ENCODE measurements around the gene SERGEF.

Gene SERGEF

DNA sequence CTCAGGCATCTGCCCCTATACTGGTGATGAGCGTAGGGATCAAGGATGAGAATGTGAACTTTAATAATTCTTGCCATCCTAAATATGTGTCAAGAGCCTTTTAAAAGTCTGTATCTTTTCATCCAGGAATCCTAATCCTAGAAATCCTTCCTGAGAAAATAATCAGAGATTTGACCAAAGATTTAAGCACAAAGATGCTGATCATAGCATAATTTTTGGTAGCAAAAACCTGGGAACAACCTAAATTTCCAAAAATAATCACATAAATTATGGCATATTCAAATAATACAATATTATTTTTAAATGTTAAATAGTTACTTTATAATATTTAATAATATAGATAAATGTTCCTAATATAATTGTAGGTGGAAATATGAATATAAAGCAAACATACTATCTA lies 76.1 kb downstream of the SERGEF start:
- H3K27me3 ChIP-seq (ENCODE audit: control insufficient read depth, insufficient read depth, low read length), result no peaks in the 10 kb centered on the region
- H3K36me3 ChIP-seq (ENCODE audit: control insufficient read depth, insufficient read depth, low read length), result no peaks in the 10 kb centered on the region
- H3K9ac ChIP-seq (ENCODE audit: low read depth, low read length), result no peak overlapping the region
- peaks cover 3% of the 10 kb centered on the region for H3K4me1 ChIP-seq (ENCODE audit: control insufficient read depth, insufficient read depth, low read length)
- no peak overlapping the region for H3K4me3 ChIP-seq (ENCODE audit: low read depth, low read length)
- H3K9me3 ChIP-seq (ENCODE audit: control insufficient read depth, insufficient read depth, low read length), result no peaks in the 10 kb centered on the region

DNA sequence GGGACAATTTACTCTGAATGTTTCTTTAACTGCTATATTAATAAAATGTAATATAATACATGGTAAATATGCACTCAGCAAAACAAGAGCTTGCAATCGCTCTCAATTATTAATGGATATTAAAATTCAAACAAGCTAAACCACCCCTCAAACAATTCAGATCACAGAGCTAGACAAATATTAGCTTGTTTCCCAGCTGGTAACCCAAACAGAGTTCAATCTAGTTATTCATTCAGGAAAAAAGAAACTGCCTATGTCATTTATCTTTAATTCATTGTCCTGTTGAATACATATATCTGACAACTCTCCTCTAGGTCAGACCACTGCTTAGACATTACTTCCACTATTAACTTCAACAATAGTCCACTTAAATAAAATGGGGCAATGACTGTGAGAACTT lies 78.7 kb downstream of the SERGEF start:
- no peak overlapping the region for H3K4me3 ChIP-seq (ENCODE audit: low read depth, low read length)
- H3K36me3 ChIP-seq (ENCODE audit: control insufficient read depth, insufficient read depth, low read length), result no peaks in the 10 kb centered on the region
- H3K9ac ChIP-seq (ENCODE audit: low read depth, low read length), result no peak overlapping the region
- no peaks in the 10 kb centered on the region for H3K9me3 ChIP-seq (ENCODE audit: control insufficient read depth, insufficient read depth, low read length)
- peaks cover 12% of the 10 kb centered on the region for H3K4me1 ChIP-seq (ENCODE audit: control insufficient read depth, insufficient read depth, low read length)
- H3K27me3 ChIP-seq (ENCODE audit: control insufficient read depth, insufficient read depth, low read length), result no peaks in the 10 kb centered on the region

DNA sequence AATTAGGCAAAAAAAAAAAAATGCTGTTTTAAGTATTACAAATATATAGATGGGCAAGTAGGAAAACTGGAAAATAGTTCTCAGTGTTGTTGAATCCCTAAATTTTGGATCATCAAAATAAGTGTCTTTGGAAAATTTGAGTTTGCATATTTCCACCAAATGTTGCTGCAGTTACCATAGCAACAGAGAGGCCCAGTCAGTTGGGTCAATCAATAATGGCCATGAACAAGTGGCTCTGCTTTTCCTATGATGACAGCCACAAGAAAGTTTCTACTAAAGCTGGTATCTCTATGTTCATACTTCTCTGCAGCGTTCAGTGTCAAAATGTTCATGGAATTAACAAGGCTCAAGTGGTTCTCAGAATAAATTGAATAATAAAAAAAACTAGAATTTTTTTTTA lies 79.1 kb downstream of the SERGEF start:
- Histone ChIP-seq H3K9ac (ENCODE audit: low read depth, low read length) (no peak overlapping the region), H3K4me3 (ENCODE audit: low read depth, low read length) (no peak overlapping the region), H3K27me3 (ENCODE audit: control insufficient read depth, insufficient read depth, low read length) (no peaks in the 10 kb centered on the region), H3K9me3 (ENCODE audit: control insufficient read depth, insufficient read depth, low read length) (no peaks in the 10 kb centered on the region), H3K4me1 (ENCODE audit: control insufficient read depth, insufficient read depth, low read length) (peaks cover 12% of the 10 kb centered on the region), H3K36me3 (ENCODE audit: control insufficient read depth, insufficient read depth, low read length) (no peaks in the 10 kb centered on the region)

DNA sequence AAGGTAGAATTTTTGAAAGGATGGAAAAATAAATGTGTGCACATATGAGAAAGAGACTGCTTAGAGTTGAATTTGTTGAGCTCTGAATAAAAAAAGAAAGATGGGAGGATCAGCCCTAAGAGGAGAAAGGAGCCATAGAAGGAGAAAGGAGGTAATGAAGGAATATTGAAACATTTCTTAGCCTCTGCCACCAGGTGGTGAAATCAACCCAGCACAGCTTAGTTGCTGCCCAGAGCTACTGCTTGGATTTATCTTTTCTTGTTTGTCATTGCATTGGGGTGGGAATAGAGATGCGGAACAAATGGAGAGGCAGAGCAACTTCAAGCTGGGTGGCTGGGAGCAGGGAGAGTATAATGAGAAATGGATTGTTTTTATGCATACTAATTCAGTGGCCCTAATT lies 80.4 kb downstream of the SERGEF start:
- H3K4me3 ChIP-seq (ENCODE audit: low read depth, low read length), result no peak overlapping the region
- H3K4me1 ChIP-seq (ENCODE audit: control insufficient read depth, insufficient read depth, low read length), result peaks cover 12% of the 10 kb centered on the region
- H3K36me3 ChIP-seq (ENCODE audit: control insufficient read depth, insufficient read depth, low read length), result no peaks in the 10 kb centered on the region
- no peaks in the 10 kb centered on the region for H3K9me3 ChIP-seq (ENCODE audit: control insufficient read depth, insufficient read depth, low read length)
- H3K9ac ChIP-seq (ENCODE audit: low read depth, low read length), result no peak overlapping the region
- no peaks in the 10 kb centered on the region for H3K27me3 ChIP-seq (ENCODE audit: control insufficient read depth, insufficient read depth, low read length)

DNA sequence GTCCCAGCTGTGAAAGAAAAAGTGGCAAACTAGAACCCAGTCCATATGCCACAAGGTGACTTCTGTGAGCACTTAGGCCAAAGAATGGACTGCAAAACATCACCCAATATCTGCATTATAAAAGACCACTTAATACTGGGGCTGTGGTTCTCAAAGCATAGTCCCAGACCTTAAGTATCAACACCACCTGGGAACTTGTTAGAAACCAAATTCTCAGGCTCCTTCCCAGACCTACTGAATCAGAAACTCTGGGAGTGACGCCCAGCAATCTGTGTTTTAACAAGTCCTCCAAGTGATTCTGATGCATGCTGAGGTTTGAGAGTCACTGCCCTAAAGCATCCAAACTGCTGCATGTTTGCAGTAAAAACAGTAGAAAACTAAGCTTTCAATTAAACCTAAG lies 81.3 kb downstream of the SERGEF start:
- H3K27me3 ChIP-seq (ENCODE audit: control insufficient read depth, insufficient read depth, low read length), result no peaks in the 10 kb centered on the region
- H3K9ac ChIP-seq (ENCODE audit: low read depth, low read length), result no peak overlapping the region
- no peak overlapping the region for H3K4me3 ChIP-seq (ENCODE audit: low read depth, low read length)
- no peaks in the 10 kb centered on the region for H3K36me3 ChIP-seq (ENCODE audit: control insufficient read depth, insufficient read depth, low read length)
- H3K9me3 ChIP-seq (ENCODE audit: control insufficient read depth, insufficient read depth, low read length), result no peaks in the 10 kb centered on the region
- H3K4me1 ChIP-seq (ENCODE audit: control insufficient read depth, insufficient read depth, low read length), result peaks cover 12% of the 10 kb centered on the region

DNA sequence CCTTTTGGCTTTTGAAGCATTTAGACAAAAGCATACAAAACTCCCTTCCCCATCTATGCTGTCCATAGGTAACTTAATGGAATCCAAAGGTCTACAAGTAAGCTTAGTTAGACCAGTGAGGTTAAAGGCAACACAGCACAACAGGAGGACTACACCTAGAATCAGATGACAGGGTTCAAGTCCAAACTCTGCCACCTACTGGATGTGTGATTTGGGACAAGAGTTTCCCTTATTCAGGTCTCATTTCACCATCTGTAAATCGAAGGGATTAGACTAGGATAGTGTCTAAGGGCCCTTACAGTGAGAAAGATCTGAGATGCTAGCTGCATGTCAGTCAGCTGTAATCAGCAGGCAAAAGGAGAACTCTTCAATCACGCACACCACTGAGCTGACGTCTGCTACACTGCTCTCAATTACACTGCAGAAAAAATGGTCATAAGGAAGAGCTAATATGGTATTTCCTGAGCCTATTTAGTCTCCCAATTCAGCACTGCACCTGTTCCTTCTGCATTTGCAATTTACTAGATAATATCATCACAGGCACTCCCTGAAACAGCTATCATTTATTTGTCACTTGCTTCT lies 82.2 kb downstream of the SERGEF start:
- Histone ChIP-seq H3K27me3 (ENCODE audit: control insufficient read depth, insufficient read depth, low read length) (no peaks in the 10 kb centered on the region), H3K9ac (ENCODE audit: low read depth, low read length) (no peak overlapping the region), H3K4me1 (ENCODE audit: control insufficient read depth, insufficient read depth, low read length) (peaks cover 12% of the 10 kb centered on the region), H3K36me3 (ENCODE audit: control insufficient read depth, insufficient read depth, low read length) (no peaks in the 10 kb centered on the region), H3K4me3 (ENCODE audit: low read depth, low read length) (no peak overlapping the region), H3K9me3 (ENCODE audit: control insufficient read depth, insufficient read depth, low read length) (no peaks in the 10 kb centered on the region)

DNA sequence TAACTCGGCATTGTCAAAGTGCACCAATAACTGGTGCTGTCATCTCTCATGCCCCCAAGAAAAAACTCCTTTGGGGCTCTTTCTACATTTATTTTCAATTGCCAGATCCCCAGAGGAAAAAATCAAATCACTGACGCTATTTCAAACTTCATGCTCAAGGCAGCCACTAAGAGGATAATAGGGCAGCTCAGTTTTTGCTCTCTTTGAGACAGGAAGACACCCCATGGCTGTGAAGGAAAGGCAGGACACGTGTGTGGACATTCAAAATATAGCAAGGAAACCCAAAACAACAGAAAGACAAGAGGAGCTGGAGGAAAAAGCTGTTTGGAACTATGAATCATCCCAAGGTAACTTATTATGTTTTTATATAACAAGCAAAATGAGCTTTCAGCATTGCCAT lies 83.7 kb downstream of the SERGEF start:
- Histone ChIP-seq H3K4me1 (ENCODE audit: control insufficient read depth, insufficient read depth, low read length) (peaks cover 12% of the 10 kb centered on the region), H3K9ac (ENCODE audit: low read depth, low read length) (no peak overlapping the region), H3K36me3 (ENCODE audit: control insufficient read depth, insufficient read depth, low read length) (no peaks in the 10 kb centered on the region), H3K27me3 (ENCODE audit: control insufficient read depth, insufficient read depth, low read length) (no peaks in the 10 kb centered on the region), H3K4me3 (ENCODE audit: low read depth, low read length) (no peak overlapping the region), H3K9me3 (ENCODE audit: control insufficient read depth, insufficient read depth, low read length) (no peaks in the 10 kb centered on the region)

DNA sequence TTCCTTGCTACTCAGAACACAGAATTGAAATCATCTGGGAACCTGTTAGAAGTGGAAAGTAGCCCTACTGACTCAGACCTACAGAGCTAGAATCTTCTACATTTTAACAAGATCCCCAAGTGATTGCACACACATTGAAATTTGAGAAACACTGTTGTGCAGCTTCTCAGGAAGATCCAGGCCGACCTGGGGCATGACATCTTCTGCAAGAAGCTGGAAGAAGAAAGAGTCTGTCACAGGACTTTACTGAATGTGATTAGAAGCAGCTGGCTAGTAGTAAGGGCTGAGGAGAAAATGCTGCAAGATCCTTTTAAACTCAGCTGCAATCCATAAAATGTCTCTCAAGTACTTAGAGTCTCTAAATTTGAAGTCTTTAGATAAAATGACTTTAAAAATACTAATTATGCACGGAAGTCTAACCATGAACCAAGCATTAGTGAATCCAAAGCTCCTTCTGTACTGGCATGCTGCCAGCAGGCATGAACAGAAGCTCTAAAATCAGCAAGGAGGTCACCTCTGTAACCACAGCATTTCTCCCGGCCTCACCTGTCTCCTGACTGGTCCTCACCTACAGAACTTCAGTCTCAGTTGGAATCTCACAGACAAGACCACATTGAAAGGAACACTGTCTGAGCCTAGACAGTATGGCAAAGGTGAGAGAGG lies 85.0 kb downstream of the SERGEF start:
- Histone ChIP-seq H3K27me3 (ENCODE audit: control insufficient read depth, insufficient read depth, low read length) (no peaks in the 10 kb centered on the region), H3K36me3 (ENCODE audit: control insufficient read depth, insufficient read depth, low read length) (no peaks in the 10 kb centered on the region), H3K4me3 (ENCODE audit: low read depth, low read length) (no peak overlapping the region), H3K4me1 (ENCODE audit: control insufficient read depth, insufficient read depth, low read length) (peaks cover 12% of the 10 kb centered on the region), H3K9me3 (ENCODE audit: control insufficient read depth, insufficient read depth, low read length) (no peaks in the 10 kb centered on the region), H3K9ac (ENCODE audit: low read depth, low read length) (no peak overlapping the region)

DNA sequence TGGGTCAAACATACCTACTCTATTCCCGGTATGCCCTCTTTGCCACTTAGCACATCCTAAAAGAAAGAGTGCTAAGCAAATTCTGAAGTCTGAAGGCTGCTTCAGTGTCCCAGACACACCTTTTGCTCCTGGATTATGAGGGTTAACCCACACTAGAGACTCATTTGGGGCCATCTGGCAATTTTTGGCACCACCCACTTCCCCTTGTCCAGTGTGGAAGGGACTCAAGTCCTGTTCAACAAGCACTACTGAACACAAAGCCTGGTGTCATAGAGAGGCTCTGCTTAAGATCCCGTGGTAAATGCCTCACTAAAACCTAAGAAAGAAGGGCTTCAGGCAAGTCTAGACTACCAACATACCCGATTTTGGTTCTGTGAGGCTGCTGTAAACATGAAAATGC lies 85.8 kb downstream of the SERGEF start:
- H3K9me3 ChIP-seq (ENCODE audit: control insufficient read depth, insufficient read depth, low read length), result no peaks in the 10 kb centered on the region
- H3K4me3 ChIP-seq (ENCODE audit: low read depth, low read length), result no peak overlapping the region
- no peak overlapping the region for H3K9ac ChIP-seq (ENCODE audit: low read depth, low read length)
- H3K36me3 ChIP-seq (ENCODE audit: control insufficient read depth, insufficient read depth, low read length), result no peaks in the 10 kb centered on the region
- H3K4me1 ChIP-seq (ENCODE audit: control insufficient read depth, insufficient read depth, low read length), result peaks cover 12% of the 10 kb centered on the region
- H3K27me3 ChIP-seq (ENCODE audit: control insufficient read depth, insufficient read depth, low read length), result no peaks in the 10 kb centered on the region

DNA sequence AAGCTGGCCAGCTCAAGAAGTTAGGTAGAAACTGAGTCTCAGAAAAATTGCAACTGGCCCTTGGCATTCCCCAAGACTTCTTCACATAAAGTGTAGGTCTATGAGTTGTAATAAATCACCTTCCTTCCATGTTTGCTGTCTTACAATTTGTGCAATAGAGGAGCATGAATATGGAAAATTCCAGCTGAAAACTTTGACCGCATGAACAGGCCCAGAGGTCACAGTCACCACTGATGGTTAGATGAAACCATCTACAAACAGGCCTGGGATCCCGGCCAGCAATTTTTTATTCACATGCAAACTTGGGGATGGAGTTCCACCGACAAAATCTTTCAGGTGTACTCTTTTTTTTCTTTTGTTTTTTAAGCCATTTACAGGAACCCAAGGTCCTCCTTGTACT lies 88.1 kb downstream of the SERGEF start:
- no peak overlapping the region for H3K9ac ChIP-seq (ENCODE audit: low read depth, low read length)
- H3K36me3 ChIP-seq (ENCODE audit: control insufficient read depth, insufficient read depth, low read length), result no peaks in the 10 kb centered on the region
- H3K4me1 ChIP-seq (ENCODE audit: control insufficient read depth, insufficient read depth, low read length), result peaks cover 4% of the 10 kb centered on the region
- H3K27me3 ChIP-seq (ENCODE audit: control insufficient read depth, insufficient read depth, low read length), result no peaks in the 10 kb centered on the region
- H3K4me3 ChIP-seq (ENCODE audit: low read depth, low read length), result no peak overlapping the region
- no peaks in the 10 kb centered on the region for H3K9me3 ChIP-seq (ENCODE audit: control insufficient read depth, insufficient read depth, low read length)

DNA sequence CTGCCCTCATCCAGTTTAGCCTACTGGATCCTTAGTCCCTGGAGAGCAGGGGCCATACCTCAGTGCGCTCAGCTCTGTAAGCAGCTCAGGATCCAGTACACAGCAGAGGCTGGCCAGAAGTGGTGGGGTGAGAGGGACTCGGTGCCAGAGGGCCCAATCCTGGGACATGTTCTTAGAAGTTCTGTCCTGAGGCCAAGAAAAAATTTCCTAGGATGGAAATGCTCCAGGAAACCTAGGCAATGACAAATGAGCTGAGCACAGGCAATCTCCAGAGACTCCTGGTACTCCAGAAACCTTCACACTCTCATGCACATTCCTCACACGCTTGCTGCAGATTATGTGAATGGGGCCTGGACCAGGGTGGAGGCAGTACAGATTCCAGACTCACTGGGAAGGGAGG lies 89.6 kb downstream of the SERGEF start:
- Histone ChIP-seq H3K4me3 (ENCODE audit: low read depth, low read length) (no peak overlapping the region), H3K27me3 (ENCODE audit: control insufficient read depth, insufficient read depth, low read length) (no peaks in the 10 kb centered on the region), H3K4me1 (ENCODE audit: control insufficient read depth, insufficient read depth, low read length) (peaks cover 12% of the 10 kb centered on the region), H3K9ac (ENCODE audit: low read depth, low read length) (no peak overlapping the region), H3K9me3 (ENCODE audit: control insufficient read depth, insufficient read depth, low read length) (no peaks in the 10 kb centered on the region), H3K36me3 (ENCODE audit: control insufficient read depth, insufficient read depth, low read length) (no peaks in the 10 kb centered on the region)

DNA sequence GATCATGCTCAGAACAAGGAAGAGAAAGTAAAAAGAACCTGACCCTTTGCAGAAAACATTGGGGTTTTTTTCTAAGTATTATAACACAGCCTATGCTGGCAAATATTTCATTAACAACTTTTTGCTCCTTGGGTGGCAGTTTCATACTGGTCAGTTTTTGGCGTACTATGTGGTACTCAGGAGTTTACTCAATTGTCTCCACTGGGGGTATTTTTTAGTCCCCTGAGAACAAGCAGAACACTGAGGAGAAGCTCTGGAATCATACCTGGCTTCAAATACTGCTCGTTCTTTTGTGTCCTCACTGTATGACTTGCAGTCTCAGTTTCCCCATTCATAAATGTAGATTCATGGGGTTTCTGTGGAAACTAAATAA lies 90.4 kb downstream of the SERGEF start:
- Histone ChIP-seq H3K4me1 (ENCODE audit: control insufficient read depth, insufficient read depth, low read length) (peaks cover 19% of the 10 kb centered on the region), H3K4me3 (ENCODE audit: low read depth, low read length) (no peak overlapping the region), H3K9ac (ENCODE audit: low read depth, low read length) (no peak overlapping the region), H3K9me3 (ENCODE audit: control insufficient read depth, insufficient read depth, low read length) (no peaks in the 10 kb centered on the region), H3K27me3 (ENCODE audit: control insufficient read depth, insufficient read depth, low read length) (no peaks in the 10 kb centered on the region), H3K36me3 (ENCODE audit: control insufficient read depth, insufficient read depth, low read length) (no peaks in the 10 kb centered on the region)

Data from iPS-15b (cell line).